ENCODE results near the gene ECHS1. TPM values are rescaled to one million over a fixed set of nuclear protein-coding genes. Genes with fewer than 3 reads are reported as not detected.
A peak's percentile ranks its signal among the peaks of the same experiment; 100 is the strongest.
"Not testable (repeated sequence)": the region's sequence is repeated elsewhere in the genome, so short reads cannot be mapped to it uniquely, and the experiment has no call there.

Gene ECHS1
- total RNA-seq = 10 to 100 TPM; 58.5 to 86.0 TPM

DNA sequence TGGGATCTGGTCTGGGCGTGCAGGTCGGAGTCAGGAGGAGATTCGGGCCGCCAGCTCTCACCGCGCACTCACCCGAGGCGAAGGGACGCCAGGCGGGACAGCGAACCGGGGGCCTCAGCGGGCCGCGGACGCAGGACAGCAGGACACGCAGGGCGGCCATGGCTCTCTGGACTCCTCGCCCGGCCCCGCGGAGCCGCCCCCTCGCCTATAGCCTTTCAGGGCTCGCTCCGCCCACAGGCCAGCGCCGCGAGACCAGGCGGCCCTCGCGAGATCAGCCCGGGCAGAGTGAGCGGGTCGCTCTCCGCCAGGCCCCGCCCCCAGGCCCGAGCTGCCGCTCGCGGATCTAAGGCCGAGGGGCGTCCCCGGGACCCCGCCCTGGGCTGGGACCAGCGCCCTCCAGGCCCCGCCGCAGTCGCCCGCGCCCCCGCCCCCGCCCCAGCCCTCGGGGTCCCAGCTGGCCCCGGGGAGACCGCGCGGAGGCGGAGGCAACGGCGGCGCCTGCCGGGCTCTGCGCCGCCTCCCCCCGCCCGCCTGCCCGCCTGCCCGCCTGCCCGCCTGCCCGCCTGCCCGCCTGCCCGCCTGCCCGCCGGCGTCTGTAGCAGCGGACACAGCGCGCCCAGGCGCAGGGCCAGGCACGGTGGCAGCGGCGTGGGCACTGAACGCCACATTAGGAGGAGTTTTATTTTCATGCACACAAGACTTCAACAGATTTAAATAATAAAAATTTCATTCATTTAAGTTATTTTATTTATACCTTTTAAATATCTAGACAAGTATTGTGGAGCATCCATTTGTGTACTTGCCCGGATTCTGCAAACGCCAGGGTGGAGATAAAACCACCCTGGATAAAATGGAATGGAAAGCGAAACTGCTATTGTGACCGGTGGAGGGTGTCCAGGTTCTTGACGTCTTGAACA, at the start of gene ECHS1:
TSS of gene ECHS1 (minus strand) at position 181 of the 917 bp plus-strand sequence. CDS start at position 160, 21 bp downstream.
- ATAC-seq (peak; percentile 99), DNase-seq (ENCODE audit: low spot score in 2 of 2) (peak; percentile 96 to 99)
- H3K36me3 Mint-ChIP-seq = no peaks in the 10 kb centered on the region
- no peaks in the 10 kb centered on the region for H3K9me3 Mint-ChIP-seq
- H3K27ac Mint-ChIP-seq = peak within 1 kb of the TSS; percentile 74 to 89

DNA sequence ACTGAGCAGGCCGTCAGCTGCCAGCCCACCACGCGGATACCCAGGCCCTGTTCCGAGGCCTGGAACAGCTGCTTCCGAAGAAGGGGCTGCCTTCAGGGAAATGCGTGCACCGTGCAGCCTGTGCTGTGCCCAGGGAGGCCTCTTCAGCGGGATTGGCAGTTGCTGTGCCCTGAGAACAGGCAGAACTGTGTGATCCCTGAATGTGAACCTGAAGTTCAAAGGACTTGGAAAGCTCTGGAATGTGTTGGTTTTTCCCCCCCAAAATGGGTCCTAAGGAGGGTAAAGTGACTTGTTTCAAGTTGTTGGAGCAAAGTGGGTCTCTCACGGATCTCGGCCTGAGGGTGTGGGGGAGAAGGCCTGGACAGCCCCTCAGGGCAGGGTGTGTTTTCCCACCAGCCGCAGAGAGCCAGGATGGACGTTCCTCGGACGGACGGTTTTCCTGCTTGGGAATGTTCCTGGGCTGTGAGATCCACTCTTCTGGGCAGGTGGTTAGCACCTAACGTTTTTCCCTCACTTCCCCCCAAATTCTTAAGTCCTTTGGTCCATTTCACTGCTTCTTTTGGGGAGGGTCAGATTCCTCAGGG, 49.2 kb upstream of the ECHS1 start:
- Mint-ChIP-seq H3K27ac (no peak overlapping the region), H3K9me3 (no peaks in the 10 kb centered on the region), H3K36me3 (peaks cover 0 to 5% of the 10 kb centered on the region in 2 donors)
- no peak for DNase-seq (ENCODE audit: low spot score in 2 of 2)
- ATAC-seq = no peak

DNA sequence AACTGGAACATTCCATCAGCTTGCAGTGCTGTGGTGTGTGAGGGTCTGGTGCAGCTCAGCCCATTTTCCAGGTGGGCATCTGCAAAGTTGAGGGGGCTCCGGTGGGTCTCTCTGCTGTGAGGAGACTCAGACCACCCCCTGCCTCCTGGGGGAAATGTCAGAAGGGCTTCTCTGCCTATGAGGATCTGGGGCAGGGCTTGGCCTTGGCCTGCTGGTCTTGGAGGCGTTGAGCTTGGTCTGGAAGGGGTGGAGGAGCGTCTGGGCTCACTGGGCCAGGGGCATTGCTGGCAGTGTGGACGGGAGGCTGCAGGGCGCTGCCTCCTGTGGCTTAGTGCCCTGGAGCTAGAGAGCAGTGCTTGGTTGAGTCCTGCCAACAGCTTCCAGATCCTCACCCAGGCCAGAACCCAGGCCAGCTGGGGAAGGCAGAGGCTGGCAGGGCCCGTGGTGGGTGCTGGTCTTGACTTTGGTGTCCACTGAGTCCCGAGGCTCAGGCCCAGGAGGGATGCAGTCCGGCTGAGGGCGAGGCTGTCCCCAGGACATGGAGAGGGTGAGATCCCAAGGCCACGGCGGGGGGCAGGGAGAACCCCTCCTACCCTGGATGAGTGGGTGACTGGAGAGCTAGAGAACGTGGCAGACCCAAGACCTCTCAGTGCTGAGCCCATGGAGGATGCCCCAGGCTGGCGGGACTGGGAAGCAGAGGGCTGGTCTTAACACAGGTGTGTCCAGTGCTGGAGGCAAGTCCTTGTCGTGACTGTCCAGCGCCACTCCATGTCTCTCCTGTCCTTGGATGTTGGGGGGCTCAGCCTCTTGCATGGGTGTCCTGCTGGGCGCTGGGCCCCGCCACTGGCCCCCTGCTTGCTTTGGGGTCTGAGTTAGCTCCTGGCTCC, 48.4 kb upstream of the ECHS1 start:
- Mint-ChIP-seq H3K27ac (no peak overlapping the region), H3K9me3 (no peaks in the 10 kb centered on the region), H3K36me3 (peaks cover 0 to 5% of the 10 kb centered on the region in 2 donors)
- ATAC-seq (peak in 1 of 2 donors; percentile 16), DNase-seq (ENCODE audit: low spot score in 2 of 2) (no peak)

DNA sequence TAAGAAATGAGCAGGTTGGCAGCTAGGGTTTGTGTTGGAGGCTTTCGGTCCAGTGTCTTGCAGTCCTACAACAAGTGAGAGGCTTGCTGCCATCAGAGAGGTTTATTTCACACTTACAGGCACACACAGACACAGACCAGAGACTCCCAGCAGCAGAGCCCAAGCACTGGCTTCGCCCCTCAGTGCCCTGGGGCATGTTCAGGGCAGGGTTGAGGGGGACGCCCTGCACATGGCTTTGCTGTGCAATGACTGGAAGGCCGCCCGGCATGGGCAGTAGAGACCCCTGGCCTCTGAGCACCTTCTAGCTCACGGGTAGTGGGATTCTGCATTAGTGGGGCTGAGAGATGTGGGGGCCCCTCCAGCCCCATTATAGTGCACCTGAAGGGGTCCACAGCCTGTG, 47.4 kb upstream of the ECHS1 start:
- no peak for ATAC-seq
- peak overlapping the region in 1 of 2 donors; percentile 59 for H3K27ac Mint-ChIP-seq
- peak in 1 of 2 donors; percentile 52 for DNase-seq (ENCODE audit: low spot score in 2 of 2)
- H3K9me3 Mint-ChIP-seq = peaks cover 0 to 4% of the 10 kb centered on the region in 2 donors
- peaks cover 7 to 13% of the 10 kb centered on the region in 2 donors for H3K36me3 Mint-ChIP-seq

- DNase-seq (ENCODE audit: low spot score in 2 of 2) (no peak), ATAC-seq (no peak)
- Mint-ChIP-seq H3K9me3 (peaks cover 0 to 9% of the 10 kb centered on the region in 2 donors), H3K36me3 (peaks cover 12 to 18% of the 10 kb centered on the region in 2 donors), H3K27ac (peak overlapping the region in 1 of 2 donors; percentile 59)
Observed at GRCh38 chr10:133420028-133420427, 46.9 kb upstream of the ECHS1 start.

DNA sequence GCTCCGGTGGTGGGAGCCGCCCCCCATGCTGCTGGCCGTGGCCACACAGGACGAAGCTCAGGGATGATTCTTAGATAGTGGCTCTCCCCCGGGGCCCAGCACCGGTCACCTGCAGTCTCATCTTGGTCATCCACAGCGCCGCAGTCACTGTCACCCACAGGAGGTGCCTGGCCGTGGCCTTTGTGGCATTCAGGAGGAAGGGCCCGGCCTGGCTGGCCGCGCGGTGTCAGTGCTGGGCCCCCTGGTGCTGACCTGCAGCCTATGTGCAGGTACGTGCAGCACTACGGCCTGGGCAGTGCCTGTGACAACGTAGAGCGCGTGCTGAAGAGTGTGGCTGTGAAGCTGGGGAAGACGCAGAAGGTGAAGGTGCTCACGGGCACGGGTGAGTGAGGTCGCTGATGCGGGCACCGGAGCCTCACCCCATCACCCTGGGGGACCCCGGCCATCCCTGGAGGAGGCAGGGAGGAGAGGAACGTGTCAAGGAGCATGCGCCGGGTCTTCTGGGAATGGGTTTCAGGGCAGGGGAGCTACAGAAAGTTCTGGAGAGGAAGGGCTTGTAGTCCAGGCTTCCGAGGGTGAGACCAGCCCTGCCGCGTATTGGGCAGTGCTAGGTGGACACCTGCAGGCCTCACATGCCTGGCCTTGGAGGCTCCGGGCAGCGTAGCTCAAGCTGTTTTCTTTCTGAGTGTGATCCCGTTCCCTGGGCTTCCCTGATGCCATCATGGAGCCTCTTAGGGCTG, 46.2 kb upstream of the ECHS1 start:
- no peak for ATAC-seq
- Mint-ChIP-seq H3K9me3 (peaks cover 0 to 9% of the 10 kb centered on the region in 2 donors), H3K36me3 (peaks cover 17 to 24% of the 10 kb centered on the region in 2 donors), H3K27ac (peak overlapping the region; percentile 33 to 90)
- no peak for DNase-seq (ENCODE audit: low spot score in 2 of 2)

DNA sequence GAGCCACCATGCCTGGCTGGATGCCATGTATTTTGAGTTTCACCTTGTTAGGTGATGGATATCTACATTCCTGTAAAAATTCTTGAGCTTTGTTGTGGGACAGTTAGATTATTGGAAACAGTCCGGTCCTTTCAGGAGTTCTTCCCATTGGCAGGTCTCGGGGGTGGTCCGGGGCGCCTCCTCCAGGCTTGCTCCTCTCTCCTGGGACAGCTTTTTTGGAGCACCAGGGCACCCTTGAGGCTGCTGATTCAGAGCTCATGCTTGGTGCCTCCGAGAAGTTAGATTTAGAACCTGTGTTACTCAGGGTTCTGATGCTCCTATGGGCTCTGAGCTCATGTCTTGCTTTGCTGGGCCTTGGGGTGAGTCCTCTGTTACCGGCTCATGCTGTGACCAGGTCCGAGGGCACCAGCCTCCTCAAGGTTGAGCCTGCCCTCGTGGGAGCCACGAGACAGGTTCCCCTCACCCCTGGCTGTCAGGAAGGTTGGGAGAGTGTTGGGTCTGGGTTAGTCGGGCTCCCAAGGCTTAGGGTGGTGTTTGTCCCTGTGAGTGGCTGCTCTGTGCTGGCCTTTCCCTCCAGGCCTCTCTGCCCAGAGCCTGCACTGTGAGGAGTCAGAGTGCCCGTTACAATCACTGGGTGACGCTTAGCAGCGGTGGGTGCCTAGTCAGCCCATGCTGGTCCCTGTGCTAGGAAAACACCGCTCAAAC, 45.3 kb upstream of the ECHS1 start:
- H3K27ac Mint-ChIP-seq = no peak overlapping the region
- ATAC-seq = no peak

GRCh38 chr10:133415752-133416151, 42.6 kb upstream of the ECHS1 start:
- ATAC-seq (no peak), DNase-seq (ENCODE audit: low spot score in 2 of 2) (no peak)
- peaks cover 47 to 54% of the 10 kb centered on the region in 2 donors for H3K36me3 Mint-ChIP-seq
- H3K27ac Mint-ChIP-seq = no peak overlapping the region
- H3K9me3 Mint-ChIP-seq = peaks cover 16 to 31% of the 10 kb centered on the region in 2 donors

More for the DNA sequence above, 45.3 kb upstream of the ECHS1 start:
- Mint-ChIP-seq H3K36me3 (peaks cover 20 to 27% of the 10 kb centered on the region in 2 donors), H3K9me3 (peaks cover 0 to 12% of the 10 kb centered on the region in 2 donors)
- DNase-seq (ENCODE audit: low spot score in 2 of 2) = no peak

- not testable (repeated sequence) for H3K27ac Mint-ChIP-seq
Observed at GRCh38 chr10:133414401-133414800, 41.2 kb upstream of the ECHS1 start.

DNA sequence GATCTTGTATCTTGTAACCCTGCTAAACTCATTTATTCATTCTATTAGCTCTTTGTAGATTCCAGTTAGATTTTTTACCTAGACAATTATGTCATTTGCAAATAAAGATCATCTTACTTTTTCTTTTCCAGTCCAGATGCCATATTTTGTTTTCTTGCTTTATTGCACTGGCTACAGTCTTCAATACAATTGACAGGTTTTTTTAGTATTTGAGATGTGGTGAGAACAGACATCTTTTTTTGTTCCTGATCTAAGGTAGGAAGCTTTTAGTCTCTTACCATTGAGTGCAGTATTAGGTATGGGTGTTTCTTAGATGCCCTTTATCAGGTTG, 39.2 kb upstream of the ECHS1 start:
- H3K9me3 Mint-ChIP-seq = peaks cover 34 to 50% of the 10 kb centered on the region in 2 donors
- H3K36me3 Mint-ChIP-seq = peaks cover 80 to 83% of the 10 kb centered on the region in 2 donors
- DNase-seq (ENCODE audit: low spot score in 2 of 2) = no peak
- H3K27ac Mint-ChIP-seq = no peak overlapping the region
- ATAC-seq = no peak

More at GRCh38 chr10:133414401-133414800, 41.2 kb upstream of the ECHS1 start:
- DNase-seq (ENCODE audit: low spot score in 2 of 2); ATAC-seq: not testable (repeated sequence)
- H3K9me3 Mint-ChIP-seq = peaks cover 22 to 42% of the 10 kb centered on the region in 2 donors
- peaks cover 61 to 67% of the 10 kb centered on the region in 2 donors for H3K36me3 Mint-ChIP-seq

- ATAC-seq (no peak), DNase-seq (ENCODE audit: low spot score in 2 of 2) (no peak)
- H3K9me3 Mint-ChIP-seq = peaks cover 34 to 50% of the 10 kb centered on the region in 2 donors
- H3K27ac Mint-ChIP-seq = no peak overlapping the region
- peaks cover 85 to 88% of the 10 kb centered on the region in 2 donors for H3K36me3 Mint-ChIP-seq
Observed at GRCh38 chr10:133411523-133412380, 38.6 kb upstream of the ECHS1 start.

- DNase-seq (ENCODE audit: low spot score in 2 of 2) (no peak), ATAC-seq (peak; percentile 44 to 60)
- peak overlapping the region in 1 of 2 donors; percentile 41 for H3K27ac Mint-ChIP-seq
Observed at GRCh38 chr10:133405844-133406527, 32.8 kb upstream of the ECHS1 start.

GRCh38 chr10:133405272-133405671, 32.1 kb upstream of the ECHS1 start:
- H3K27ac Mint-ChIP-seq = peak overlapping the region in 1 of 2 donors; percentile 41
- H3K36me3 Mint-ChIP-seq = peaks cover 62 to 66% of the 10 kb centered on the region in 2 donors
- ATAC-seq = no peak
- no peak for DNase-seq (ENCODE audit: low spot score in 2 of 2)
- peaks cover 14 to 18% of the 10 kb centered on the region in 2 donors for H3K9me3 Mint-ChIP-seq

More at GRCh38 chr10:133405844-133406527, 32.8 kb upstream of the ECHS1 start:
- peaks cover 21 to 22% of the 10 kb centered on the region in 2 donors for H3K9me3 Mint-ChIP-seq
- H3K36me3 Mint-ChIP-seq = peaks cover 69 to 73% of the 10 kb centered on the region in 2 donors

DNA sequence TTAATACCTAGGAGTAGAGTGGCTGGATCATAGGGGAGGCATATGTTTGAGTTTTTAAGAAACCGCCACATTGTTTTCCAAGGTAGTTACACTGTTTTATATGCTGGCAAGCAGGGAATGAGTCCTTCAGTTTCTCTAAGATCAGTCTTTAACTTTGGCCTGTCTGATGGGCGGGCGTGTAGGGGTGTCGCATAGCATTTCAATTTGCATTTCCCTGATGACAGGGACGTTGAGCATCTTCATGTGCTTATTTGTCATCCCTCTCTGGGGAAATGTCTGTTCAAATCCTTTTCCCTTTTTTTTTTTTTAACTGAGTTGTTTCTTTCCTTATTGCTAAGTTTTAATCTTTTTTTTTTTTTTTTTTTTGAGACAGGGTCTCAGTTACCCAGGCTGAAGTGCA, 30.6 kb upstream of the ECHS1 start:
- DNase-seq (ENCODE audit: low spot score in 2 of 2) = no peak
- peak overlapping the region; percentile 42 to 53 for H3K27ac Mint-ChIP-seq
- ATAC-seq = no peak
- peaks cover 5 to 6% of the 10 kb centered on the region in 2 donors for H3K9me3 Mint-ChIP-seq
- H3K36me3 Mint-ChIP-seq = peaks cover 48 to 51% of the 10 kb centered on the region in 2 donors

Measured in activated naive CD4-positive, alpha-beta T cell treated with anti-CD3 and anti-CD28 coated beads, Interleukin-2, amount 50 U/mL, for 72 hours (primary cell).